HG03045 (cell line): ENCODE data around the gene EPN3.

Source experiments
- ATAC-seq: cut with Tn5 transposase; IDR thresholded peaks from one replicate; pipeline ENCODE4 v1.9.1; 2021; ENCODE audit warnings: mild to moderate bottlenecking, moderate library complexity; ENCODE audit not compliant: unreplicated experiment

The EPN3 gene

GRCh38 chr17:50508573-50509460 lies 23.7 kb upstream of the EPN3 start:
- ATAC-seq = no peak

GRCh38 chr17:50511058-50511457 lies 21.5 kb upstream of the EPN3 start:
- peak; percentile 69 for ATAC-seq

GRCh38 chr17:50513495-50513894 lies 19.0 kb upstream of the EPN3 start:
- no peak for ATAC-seq

- no peak for ATAC-seq
Measured at GRCh38 chr17:50514388-50514787, 18.1 kb upstream of the EPN3 start.

- no peak for ATAC-seq
Measured at GRCh38 chr17:50514936-50515702, 17.4 kb upstream of the EPN3 start.

- no peak for ATAC-seq
Measured at GRCh38 chr17:50517011-50517410, 15.5 kb upstream of the EPN3 start.

- no peak for ATAC-seq
Measured at GRCh38 chr17:50517504-50518383, 14.8 kb upstream of the EPN3 start.

GRCh38 chr17:50518384-50519023 lies 14.0 kb upstream of the EPN3 start:
- no peak for ATAC-seq

GRCh38 chr17:50519141-50519834 lies 13.2 kb upstream of the EPN3 start:
- ATAC-seq = no peak

- no peak for ATAC-seq
Measured at GRCh38 chr17:50520483-50520882, 12.1 kb upstream of the EPN3 start.

GRCh38 chr17:50521514-50521913 lies 11.0 kb upstream of the EPN3 start:
- ATAC-seq = no peak

GRCh38 chr17:50522766-50523165 lies 9.8 kb upstream of the EPN3 start:
- no peak for ATAC-seq

- no peak for ATAC-seq
Measured at GRCh38 chr17:50523208-50523607, 9.3 kb upstream of the EPN3 start.

GRCh38 chr17:50524838-50525237 lies 7.7 kb upstream of the EPN3 start:
- ATAC-seq = no peak

- ATAC-seq = no peak
Measured at GRCh38 chr17:50527155-50527762, 5.3 kb upstream of the EPN3 start.

GRCh38 chr17:50527949-50528474 lies 4.5 kb upstream of the EPN3 start:
- no peak for ATAC-seq

GRCh38 chr17:50529849-50530248 lies 2.7 kb upstream of the EPN3 start:
- ATAC-seq = no peak

- ATAC-seq = no peak
Measured at GRCh38 chr17:50531428-50532025, 1.0 kb upstream of the EPN3 start.

- no peak for ATAC-seq
Measured at GRCh38 chr17:50533185-50533584, 650 bp downstream of the EPN3 start.
